Measurements from ENCODE around the gene MT1X.
"Not testable (repeated sequence)": the region's sequence is repeated elsewhere in the genome, so short reads cannot be mapped to it uniquely, and the experiment has no call there.

The MT1X gene

GRCh38 chr16:56657555-56658326 is 24.5 kb upstream of the MT1X start, which contains the start of gene MT1F:
Gene MT1F, plus strand, starts transcription at chr16:56657959. Its CDS starts 100 bp downstream, at chr16:56658059.
- peak; percentile 61 to 75 for DNase-seq

DNA sequence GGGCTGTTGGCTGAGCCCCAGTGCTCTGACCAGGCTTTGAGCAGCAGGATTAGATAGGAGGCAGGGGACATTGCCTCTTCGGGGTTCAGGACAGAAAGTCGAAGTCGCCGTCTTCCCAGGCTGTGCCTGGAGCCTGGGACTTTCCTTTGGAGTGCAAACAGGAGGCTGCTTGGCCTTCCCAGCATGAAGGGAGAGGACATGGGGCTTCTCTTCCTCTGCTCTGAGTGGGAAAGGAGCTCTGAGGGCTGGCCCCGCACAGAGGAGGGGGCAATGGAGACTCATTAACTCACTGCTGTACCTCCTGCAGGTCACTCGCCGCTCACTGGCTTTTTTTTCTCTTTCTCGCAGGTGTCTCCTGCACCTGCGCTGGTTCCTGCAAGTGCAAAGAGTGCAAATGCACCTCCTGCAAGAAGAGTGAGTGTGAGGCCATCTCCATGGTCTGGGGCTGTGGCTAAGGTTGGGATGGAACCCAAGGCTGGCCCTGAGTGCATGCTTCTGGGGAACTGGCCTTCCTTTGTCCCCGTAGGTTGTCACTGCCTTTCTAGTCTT is 23.9 kb upstream of the MT1X start:
- no peak for DNase-seq

- DNase-seq = peak; percentile 22 to 30
Observed at GRCh38 chr16:56662357-56663354, 19.6 kb upstream of the MT1X start.

- no peak for DNase-seq
Observed at GRCh38 chr16:56664506-56664905, 17.8 kb upstream of the MT1X start.

DNA sequence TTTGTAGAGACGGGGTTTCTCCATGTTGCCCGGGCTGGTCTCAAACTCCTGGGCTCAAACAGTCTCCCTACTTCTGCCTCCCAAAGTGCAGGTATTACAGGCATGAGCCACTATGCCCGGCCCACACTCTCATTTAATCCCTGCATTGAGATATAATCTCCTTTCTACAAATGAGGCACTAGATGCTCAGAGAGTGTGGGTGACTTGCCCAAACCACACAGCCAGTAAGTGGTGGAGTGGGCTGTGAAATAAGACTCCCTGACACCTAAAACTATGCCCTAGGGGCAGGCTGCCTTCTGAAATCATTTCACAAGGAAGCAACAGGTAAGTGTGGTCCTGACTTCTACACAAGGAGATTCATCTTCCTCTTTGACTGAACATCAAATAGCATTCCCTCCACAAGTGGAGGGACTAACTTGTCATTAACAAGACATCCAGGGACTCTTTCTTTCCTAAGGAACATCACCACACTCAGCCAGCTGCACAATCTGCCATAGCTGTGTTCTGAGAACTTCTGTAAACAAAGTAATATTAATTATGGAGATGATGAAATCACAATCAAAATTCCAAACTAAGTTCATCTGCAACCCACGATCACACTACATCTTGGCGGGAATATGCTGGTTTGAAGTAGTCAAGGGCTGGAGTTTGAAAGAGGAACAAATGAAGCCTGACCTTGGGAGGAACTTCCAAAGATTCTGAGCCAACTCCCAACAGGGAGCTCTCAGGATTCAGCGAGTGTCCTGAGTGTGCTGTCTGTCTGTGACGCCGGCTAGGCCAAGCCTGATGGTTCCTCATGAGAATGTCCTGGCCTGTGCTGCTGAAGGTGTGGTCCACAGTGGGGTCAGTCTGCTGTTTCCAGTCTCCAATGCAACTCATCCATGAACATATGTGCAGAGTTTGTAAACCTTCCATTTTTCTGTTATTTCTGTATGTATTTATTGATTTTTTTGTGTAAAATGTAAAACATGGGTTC is 16.7 kb upstream of the MT1X start:
- not testable (repeated sequence) for DNase-seq

GRCh38 chr16:56667581-56668571 is 14.4 kb upstream of the MT1X start, which contains the start of gene MT1G:
Gene MT1G, minus strand, starts transcription at chr16:56668065. Its CDS starts 72 bp downstream, at chr16:56667993.
- peak in 1 of 2 experiments; percentile 40 for DNase-seq

DNA sequence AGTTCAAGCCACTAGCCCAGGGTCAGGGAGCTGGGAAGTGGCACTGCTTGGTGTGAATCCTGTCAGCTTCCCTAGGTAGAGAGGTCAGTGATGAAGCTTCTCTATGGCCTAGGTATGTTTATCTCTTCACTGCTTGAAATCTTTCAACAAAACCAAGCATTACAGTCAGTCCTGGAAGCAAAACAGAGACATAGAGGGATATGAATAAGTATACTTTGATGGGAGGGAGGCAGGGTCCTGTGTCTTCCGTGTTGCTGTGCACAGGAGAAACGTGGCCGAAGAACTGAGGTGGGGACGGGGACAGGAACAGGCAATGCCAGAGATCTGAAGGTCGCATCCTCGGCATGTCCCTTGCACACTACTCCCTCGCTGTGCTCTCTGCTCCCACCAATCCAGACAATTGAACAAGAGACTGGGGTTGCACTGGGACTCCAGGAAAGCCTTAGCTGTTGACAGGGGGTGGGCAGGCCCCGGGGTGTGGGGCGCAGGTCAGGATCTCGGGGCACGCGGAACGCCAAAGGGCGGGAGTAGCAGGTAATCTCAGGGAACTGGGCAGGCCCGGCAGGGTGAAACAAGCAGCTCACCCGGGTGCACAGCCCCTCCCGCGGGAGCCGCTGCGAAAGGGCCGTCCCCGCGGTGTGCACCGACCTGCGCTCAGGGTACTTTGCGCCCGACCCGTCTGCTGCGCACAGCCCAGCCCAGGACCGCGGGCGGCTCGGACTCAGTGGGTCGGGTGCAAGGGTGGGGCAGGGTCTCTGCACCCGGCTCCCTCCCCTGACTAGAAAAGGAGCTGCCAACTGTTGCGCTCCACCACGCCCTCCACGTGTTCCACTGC is 13.0 kb upstream of the MT1X start, which contains the start of gene MT1H:
Gene MT1H, plus strand, starts transcription at position 810 of the 835 bp plus-strand sequence. CDS start 71 bp downstream, outside the sequence.
- peak in 1 of 2 experiments; percentile 22 for DNase-seq

- no peak for DNase-seq
Observed at GRCh38 chr16:56669840-56670619, 12.2 kb upstream of the MT1X start.

DNA sequence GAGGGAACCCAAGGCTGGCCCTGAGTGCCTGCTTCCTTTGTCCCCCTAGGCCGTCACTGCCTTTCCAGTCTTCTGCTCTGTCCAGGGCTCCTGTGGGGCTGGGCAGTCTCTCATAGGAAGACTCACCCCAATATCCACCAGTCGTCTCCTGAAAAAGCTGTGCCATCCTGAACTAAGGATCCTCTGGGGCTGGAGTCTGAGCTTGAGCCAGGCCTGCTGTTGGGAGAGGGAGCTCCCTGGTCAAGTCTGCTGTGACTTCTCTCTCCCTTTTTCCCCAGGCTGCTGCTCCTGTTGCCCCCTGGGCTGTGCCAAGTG is 11.7 kb upstream of the MT1X start:
- no peak for DNase-seq

- not testable (repeated sequence) for DNase-seq
Observed at GRCh38 chr16:56671691-56672090, 10.6 kb upstream of the MT1X start.

- DNase-seq = not testable (repeated sequence)
Observed at GRCh38 chr16:56672171-56672570, 10.1 kb upstream of the MT1X start.

GRCh38 chr16:56672761-56673536 is 9.3 kb upstream of the MT1X start:
- no peak for DNase-seq

GRCh38 chr16:56673921-56674320 is 8.3 kb upstream of the MT1X start:
- peak in 1 of 2 experiments; percentile 11 for DNase-seq

GRCh38 chr16:56674570-56674969 is 7.7 kb upstream of the MT1X start:
- not testable (repeated sequence) for DNase-seq

- peak; percentile 47 to 51 for DNase-seq
Observed at GRCh38 chr16:56675685-56676210, 6.5 kb upstream of the MT1X start.

- DNase-seq = no peak
Observed at GRCh38 chr16:56677474-56677873, 4.8 kb upstream of the MT1X start.

DNA sequence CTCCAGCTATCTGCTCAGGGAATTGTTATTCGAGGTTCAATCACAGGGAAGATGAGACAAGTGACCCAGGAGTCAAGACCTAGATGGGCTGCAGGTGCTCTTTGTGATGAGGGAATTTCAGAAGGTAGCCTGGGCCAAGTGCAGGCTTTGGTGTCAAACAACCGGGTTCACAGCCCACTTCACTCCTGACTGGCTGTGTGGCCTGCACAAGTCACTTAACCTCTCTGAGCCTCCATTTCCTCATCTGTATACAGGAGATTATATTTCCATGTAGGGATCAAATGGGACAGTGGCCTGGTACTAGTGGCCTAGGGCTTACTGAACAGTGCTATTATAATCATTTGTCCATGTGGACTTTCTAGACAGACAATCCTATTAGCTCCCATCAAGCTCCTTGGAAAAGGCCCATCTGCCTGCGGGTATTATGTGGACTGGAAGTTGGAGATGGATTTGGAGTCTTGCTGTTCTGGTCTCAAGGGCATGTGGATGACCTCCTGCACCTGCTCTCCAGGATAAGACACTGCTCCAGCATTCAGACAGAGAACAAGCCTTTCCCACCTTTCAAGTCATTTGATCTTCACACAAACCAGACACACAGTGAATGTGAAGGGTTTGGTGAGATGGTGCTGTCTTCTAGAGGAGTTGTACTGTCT is 3.1 kb upstream of the MT1X start:
- DNase-seq = no peak

All from stimulated activated CD4-positive, alpha-beta T cell treated with anti-CD3 and anti-CD28 coated beads, Interleukin-4, amount 100 ng/mL, for 4 hours (primary cell).